ENCODE data around the gene AP5B1.

Gene AP5B1

DNA sequence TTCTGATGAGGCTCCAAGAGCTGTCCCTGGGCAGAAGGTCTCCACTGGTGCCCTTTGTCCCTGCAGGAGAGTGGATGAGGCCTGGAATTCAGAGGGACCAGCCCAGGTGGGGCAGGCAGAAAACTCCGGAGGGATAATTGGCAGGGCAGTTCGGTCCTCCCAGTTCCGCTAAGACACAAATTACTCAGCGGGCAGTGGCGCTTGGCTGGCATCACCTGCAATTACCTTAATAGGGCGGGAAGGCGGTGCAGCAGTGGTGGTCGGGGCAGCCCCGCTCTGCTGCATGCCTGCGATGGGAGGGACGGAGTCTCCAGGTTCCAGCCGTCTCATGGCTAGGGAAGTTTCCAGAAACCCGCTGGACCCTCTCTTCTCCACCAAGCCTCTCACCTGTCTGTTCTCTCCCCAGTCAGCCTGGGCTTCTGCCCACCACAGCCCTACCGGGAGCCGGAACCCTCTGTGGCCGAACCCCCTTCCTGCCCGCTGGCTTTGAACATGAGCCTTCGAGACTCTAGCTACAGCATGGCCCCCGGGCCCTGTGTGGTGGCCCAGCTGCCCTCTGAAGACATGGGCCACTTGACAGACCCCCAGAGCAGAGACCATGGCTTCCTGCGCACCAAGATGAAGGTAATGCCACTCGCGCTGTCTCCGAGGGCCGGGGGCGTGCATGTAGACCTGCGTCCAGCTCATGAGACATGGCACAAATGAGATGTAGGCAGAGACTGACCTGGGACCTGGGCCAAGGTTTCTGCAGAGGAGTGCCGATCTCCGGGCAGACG is 13.0 kb upstream of the AP5B1 start:
- DNase-seq (ENCODE audit: low read depth in 2 of 2), result no peak
- no peak for TF ChIP-seq CTCF (IDR thresholded peaks at IDR 0.05; ENCODE audit: low read depth, low read length)
- H3K4me3 ChIP-seq (replicated peaks in 1 of 2; ENCODE audit: low read depth in 2 of 2, low read length in 2 of 2), result no peak overlapping the region

GRCh38 chr11:65793144-65793581 is 12.4 kb upstream of the AP5B1 start:
- TF ChIP-seq CTCF (IDR thresholded peaks at IDR 0.05; ENCODE audit: low read depth, low read length), result no peak
- no peak overlapping the region for H3K4me3 ChIP-seq (replicated peaks in 1 of 2; ENCODE audit: low read depth in 2 of 2, low read length in 2 of 2)

GRCh38 chr11:65792456-65792855 is 11.7 kb upstream of the AP5B1 start:
- no peak overlapping the region for H3K4me3 ChIP-seq (replicated peaks in 1 of 2; ENCODE audit: low read depth in 2 of 2, low read length in 2 of 2)
- DNase-seq (ENCODE audit: low read depth in 2 of 2), result no peak
- no peak for TF ChIP-seq CTCF (IDR thresholded peaks at IDR 0.05; ENCODE audit: low read depth, low read length)

More at GRCh38 chr11:65793144-65793581, 12.4 kb upstream of the AP5B1 start:
- no peak for DNase-seq (ENCODE audit: low read depth in 2 of 2)

DNA sequence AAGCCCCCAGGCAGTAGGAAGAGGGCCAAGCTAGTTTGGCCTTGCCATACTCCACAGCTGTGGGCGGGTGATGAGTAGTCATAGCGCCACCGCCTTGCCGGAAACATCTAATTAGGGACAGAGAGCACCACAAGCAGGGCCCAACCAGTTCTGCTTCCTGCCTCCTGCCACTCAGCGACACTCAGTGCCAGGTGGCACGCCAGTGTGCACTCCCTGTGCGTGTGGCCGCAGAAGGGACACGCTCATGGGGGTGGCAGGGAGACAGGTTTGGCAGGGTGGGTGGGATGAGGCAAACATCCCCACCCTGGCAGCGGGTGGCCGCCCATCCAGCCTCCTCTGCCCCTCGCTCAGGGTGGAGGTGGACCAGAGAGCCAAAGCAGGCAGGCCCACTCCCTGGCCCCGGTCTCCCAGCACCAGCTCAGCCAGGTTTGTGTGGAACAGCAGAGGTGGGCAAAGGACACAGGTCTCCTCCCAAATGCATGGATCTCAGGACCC is 11.0 kb upstream of the AP5B1 start:
- no peak for TF ChIP-seq CTCF (IDR thresholded peaks at IDR 0.05; ENCODE audit: low read depth, low read length)
- H3K4me3 ChIP-seq (replicated peaks in 1 of 2; ENCODE audit: low read depth in 2 of 2, low read length in 2 of 2), result no peak overlapping the region
- no peak for DNase-seq (ENCODE audit: low read depth in 2 of 2)

GRCh38 chr11:65790902-65791650 is 10.3 kb upstream of the AP5B1 start:
- no peak for TF ChIP-seq CTCF (IDR thresholded peaks at IDR 0.05; ENCODE audit: low read depth, low read length)
- no peak for DNase-seq (ENCODE audit: low read depth in 2 of 2)
- H3K4me3 ChIP-seq (replicated peaks in 1 of 2; ENCODE audit: low read depth in 2 of 2, low read length in 2 of 2), result no peak overlapping the region

GRCh38 chr11:65790104-65790901 is 9.5 kb upstream of the AP5B1 start:
- TF ChIP-seq CTCF (IDR thresholded peaks at IDR 0.05; ENCODE audit: low read depth, low read length), result no peak
- no peak for DNase-seq (ENCODE audit: low read depth in 2 of 2)
- no peak overlapping the region for H3K4me3 ChIP-seq (replicated peaks in 1 of 2; ENCODE audit: low read depth in 2 of 2, low read length in 2 of 2)
